GM12892 (cell line): Measurements from ENCODE around the gene GNGT2.

Experiments
- POLR2AphosphoS5 ChIP-seq: IDR thresholded peaks from 2 replicates; pipeline ENCODE4 v1.6.1; 2011; ENCODE audit warnings: low read depth, low read length, control low read depth
- TAF1 ChIP-seq: IDR thresholded peaks from 2 replicates; pipeline ENCODE4 v1.6.1; 2011; ENCODE audit warnings: low read depth, mild to moderate bottlenecking, control low read depth, low read length, borderline replicate concordance

GRCh38 chr17:49180998-49181635 lies 29.3 kb downstream of the GNGT2 start:
- no peak for TF ChIP-seq POLR2AphosphoS5
- TF ChIP-seq TAF1, result no peak
